Vagina (tissue), 2 donors: Measurements from ENCODE around the gene HOXB4. TPM values are rescaled to one million over a fixed set of nuclear protein-coding genes. Genes with fewer than 3 reads are reported as not detected.

Experiments used
- DNase-seq, 2 donors: peaks; one replicate each; pipeline ENCODE4 v3.0.0-alpha.2; 2017; ENCODE audit errors: extremely low spot score in 2 of 2
- H3K27ac ChIP-seq: fragments of 200-600 bp; sonication (generic); one replicate; pipeline ENCODE4 v1.5.1; 2019
- H3K27me3 ChIP-seq: fragments of 200-600 bp; sonication (generic); one replicate; pipeline ENCODE4 v1.5.1; 2019
- H3K36me3 ChIP-seq, 2 donors: fragments of 200-600 bp; sonication (generic); one replicate each; pipeline ENCODE4 v1.5.1; 2017 to 2019
- H3K4me1 ChIP-seq: fragments of 200-600 bp; sonication (generic); one replicate; pipeline ENCODE4 v1.5.1; 2019
- H3K4me3 ChIP-seq, 2 donors: fragments of 200-600 bp; sonication (generic); 1 replicate in 1 of 2; 2 replicates in 1 of 2; pipeline ENCODE4 v1.5.1; 2016 to 2019
- H3K9me3 ChIP-seq: fragments of 200-600 bp; sonication (generic); one replicate; pipeline ENCODE4 v1.5.1; 2019
- CTCF ChIP-seq, 3 experiments: fragments of 450-650 bp in 2 of 3; fragments of 200-600 bp in 1 of 3; sonication (generic) in 1 of 3; IDR thresholded peaks; one replicate each; pipeline ENCODE4 v1.5.1; 2017 to 2019; ENCODE audit warnings: antibody characterized with exemption in 3 of 3, mild to moderate bottlenecking in 2 of 3, moderate library complexity in 2 of 3
- POLR2A ChIP-seq, 2 donors: fragments of 450-650 bp; IDR thresholded peaks; one replicate each; pipeline ENCODE4 v1.6.1; 2017; ENCODE audit warnings: antibody characterized with exemption in 2 of 2, mild to moderate bottlenecking in 2 of 2, moderate library complexity in 2 of 2
- POLR2AphosphoS5 ChIP-seq, 2 donors: sonication (generic); formaldehyde crosslinking; IDR thresholded peaks; one replicate each; pipeline ENCODE4 v1.9.0; 2017; ENCODE audit warnings: antibody characterized with exemption in 2 of 2, mild to moderate bottlenecking in 2 of 2, low read depth in 1 of 2; ENCODE audit not compliant: insufficient read depth in 1 of 2
- intact Hi-C: fragments of 100-400 bp; cut with DNase I; formaldehyde crosslinking; loops from one replicate; pipeline ENCODE4 v1.15.1; 2023
- total RNA-seq: library from RNA; depleted of rRNA; stranded (reverse); fragments of >200 nt; gene quantifications from one replicate; pipeline ENCODE4 v1.2.3, GENCODE V29; 2016

Gene HOXB4
- 1.5 TPM for total RNA-seq

DNA sequence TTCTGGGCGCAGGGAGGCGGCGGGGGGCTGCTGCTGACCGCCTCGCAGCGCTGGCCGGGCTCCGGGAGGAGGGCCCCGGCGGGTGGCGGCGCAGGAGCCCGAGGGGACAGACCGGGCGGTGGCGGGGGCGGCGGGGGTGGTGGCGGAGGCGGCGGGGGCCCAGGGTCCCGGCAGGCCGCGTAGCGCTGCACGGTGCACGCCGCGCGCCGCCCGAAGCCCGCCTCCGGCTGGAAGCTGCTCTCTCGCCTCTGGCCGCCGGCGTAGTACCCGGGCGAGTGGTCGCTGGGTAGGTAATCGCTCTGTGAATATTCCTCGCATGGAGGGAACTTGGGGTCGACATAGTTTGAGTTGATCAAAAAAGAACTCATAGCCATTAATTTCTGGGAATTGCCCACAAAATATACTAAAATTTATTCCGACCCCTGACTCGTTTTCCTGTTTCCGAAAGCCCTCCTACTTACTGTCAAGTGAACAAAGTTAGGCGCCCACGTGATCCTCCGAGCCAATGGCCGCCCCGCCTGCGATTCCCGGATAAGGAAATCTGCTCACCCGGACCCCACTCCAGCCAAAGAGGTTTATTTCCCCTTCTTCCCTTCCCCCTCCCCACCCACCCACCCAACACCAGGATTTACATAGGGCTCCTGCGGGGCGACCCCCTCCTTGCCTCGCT lies at the start of gene HOXB4:
Gene HOXB4 (minus strand): TSS at position 405 of the 670 bp plus-strand sequence. CDS start 31 bp downstream, at position 374.
- no peak for DNase-seq
- H3K27me3 ChIP-seq, result no peaks in the 10 kb centered on the region
- H3K27ac ChIP-seq, result peak within 1 kb of the TSS; percentile 75
- H3K9me3 ChIP-seq, result no peaks in the 10 kb centered on the region
- intact Hi-C loops, result loop anchor here (2.0 kb wide), 1 partner anchor 35 kb away; no protein-coding TSS in a partner anchor
- H3K4me1 ChIP-seq, result peaks cover 44% of the 10 kb centered on the region
- no peaks in the 10 kb centered on the region for H3K36me3 ChIP-seq
- TF ChIP-seq CTCF (IDR thresholded peaks at IDR 0.05), result no peak
- TF ChIP-seq POLR2A (IDR thresholded peaks at IDR 0.05), result no peak
- peak in 1 of 2 donors; percentile 68 for TF ChIP-seq POLR2AphosphoS5 (IDR thresholded peaks at IDR 0.05; ENCODE audit: insufficient read depth in 1 of 2, low read depth in 1 of 2)
- peak within 1 kb of the TSS; percentile 50 to 52 for H3K4me3 ChIP-seq

- Histone ChIP-seq H3K27ac (no peak overlapping the region), H3K4me1 (peaks cover 25% of the 10 kb centered on the region), H3K4me3 (no peak overlapping the region), H3K36me3 (no peaks in the 10 kb centered on the region), H3K27me3 (peaks cover 10% of the 10 kb centered on the region), H3K9me3 (no peaks in the 10 kb centered on the region)
- DNase-seq, result no peak
- intact Hi-C loops, result no loop called here
- TF ChIP-seq CTCF (IDR thresholded peaks at IDR 0.05) (no peak), POLR2A (IDR thresholded peaks at IDR 0.05) (no peak), POLR2AphosphoS5 (IDR thresholded peaks at IDR 0.05; ENCODE audit: insufficient read depth in 1 of 2, low read depth in 1 of 2) (no peak)
These were observed 49.0 kb upstream of the HOXB4 start for GRCh38 chr17:48627118-48627597.

- intact Hi-C loops, result no loop called here
- H3K36me3 ChIP-seq, result no peaks in the 10 kb centered on the region
- H3K4me3 ChIP-seq, result peak within 1 kb of the TSS; percentile 35 to 42
- H3K4me1 ChIP-seq, result peaks cover 25% of the 10 kb centered on the region
- H3K27me3 ChIP-seq, result peaks cover 13% of the 10 kb centered on the region
- H3K9me3 ChIP-seq, result no peaks in the 10 kb centered on the region
- no peak within 1 kb of the TSS for H3K27ac ChIP-seq
- DNase-seq, result no peak
- TF ChIP-seq POLR2AphosphoS5 (IDR thresholded peaks at IDR 0.05; ENCODE audit: insufficient read depth in 1 of 2, low read depth in 1 of 2), result no peak
- no peak for TF ChIP-seq POLR2A (IDR thresholded peaks at IDR 0.05)
- TF ChIP-seq CTCF (IDR thresholded peaks at IDR 0.05), result no peak
These were observed 48.3 kb upstream of the HOXB4 start, which contains the start of gene HOXB9 for GRCh38 chr17:48626245-48627117. HOXB9 (minus strand) TSS chr17:48626358; CDS start chr17:48626269, 89 bp downstream.

DNA sequence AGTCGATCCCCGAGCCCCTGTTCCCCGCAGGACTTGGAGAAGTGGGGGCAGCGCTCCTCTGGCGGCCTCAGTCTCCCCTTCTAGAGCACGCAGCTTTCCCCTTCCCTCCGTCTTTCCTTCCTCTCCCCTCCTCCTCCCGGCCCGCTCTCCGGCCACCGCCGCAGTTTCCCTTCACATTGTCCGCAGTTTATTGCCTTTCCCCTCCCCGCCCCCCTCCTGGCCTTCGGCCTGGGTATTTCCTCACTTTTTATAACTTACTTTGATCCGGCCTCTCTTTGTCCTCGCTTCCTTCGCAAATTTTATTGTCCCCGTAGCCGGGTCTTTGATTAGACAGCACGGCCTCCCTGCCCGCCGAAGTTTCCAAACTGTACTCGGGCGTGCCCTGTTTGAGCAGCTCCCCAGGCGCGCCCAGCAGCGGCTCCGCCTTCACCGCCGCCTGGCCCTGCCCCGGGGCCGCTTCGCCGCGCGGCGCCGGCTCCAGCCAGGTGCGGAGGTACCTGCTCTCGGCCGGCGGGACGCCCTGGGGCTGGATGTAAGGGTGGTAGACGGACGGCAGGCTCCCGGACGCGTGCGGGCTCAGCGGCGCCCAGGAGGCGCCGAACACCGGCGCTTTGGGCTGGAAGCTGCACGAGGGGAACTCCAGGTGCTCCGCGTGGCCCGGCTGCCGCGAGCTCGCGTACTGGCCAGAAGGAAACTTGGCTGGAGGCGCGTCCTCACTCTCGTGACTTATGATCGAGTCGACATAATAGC lies 47.5 kb upstream of the HOXB4 start:
- no peaks in the 10 kb centered on the region for H3K36me3 ChIP-seq
- peaks cover 13% of the 10 kb centered on the region for H3K27me3 ChIP-seq
- H3K4me3 ChIP-seq, result peak overlapping the region; percentile 35 to 42
- no peaks in the 10 kb centered on the region for H3K9me3 ChIP-seq
- H3K4me1 ChIP-seq, result peaks cover 25% of the 10 kb centered on the region
- DNase-seq, result no peak
- no peak overlapping the region for H3K27ac ChIP-seq
- no peak for TF ChIP-seq POLR2A (IDR thresholded peaks at IDR 0.05)
- TF ChIP-seq CTCF (IDR thresholded peaks at IDR 0.05), result no peak
- no peak for TF ChIP-seq POLR2AphosphoS5 (IDR thresholded peaks at IDR 0.05; ENCODE audit: insufficient read depth in 1 of 2, low read depth in 1 of 2)
- intact Hi-C loops, result no loop called here
